Hepatocyte (in vitro differentiated cells): Measurements from ENCODE around the gene INSYN1.
A peak's percentile ranks its signal among the peaks of the same experiment; 100 is the strongest.

ENCODE experiments used
- EZH2phosphoT487 ChIP-seq: fragments of 200-600 bp; sonication (generic); IDR thresholded peaks from one replicate; pipeline ENCODE4 v1.6.1; 2018; ENCODE audit warnings: antibody characterized with exemption, mild to moderate bottlenecking, low read depth, moderate library complexity; ENCODE audit not compliant: unreplicated experiment, severe bottlenecking
- TF ChIP-seq, protein P1 (sequence below): fragments of 200-600 bp; sonication (generic); IDR thresholded peaks from 2 replicates; pipeline ENCODE4 v1.5.1; 2016; ENCODE audit warnings: antibody characterized with exemption, mild to moderate bottlenecking; ENCODE audit not compliant: poor library complexity

DNA sequence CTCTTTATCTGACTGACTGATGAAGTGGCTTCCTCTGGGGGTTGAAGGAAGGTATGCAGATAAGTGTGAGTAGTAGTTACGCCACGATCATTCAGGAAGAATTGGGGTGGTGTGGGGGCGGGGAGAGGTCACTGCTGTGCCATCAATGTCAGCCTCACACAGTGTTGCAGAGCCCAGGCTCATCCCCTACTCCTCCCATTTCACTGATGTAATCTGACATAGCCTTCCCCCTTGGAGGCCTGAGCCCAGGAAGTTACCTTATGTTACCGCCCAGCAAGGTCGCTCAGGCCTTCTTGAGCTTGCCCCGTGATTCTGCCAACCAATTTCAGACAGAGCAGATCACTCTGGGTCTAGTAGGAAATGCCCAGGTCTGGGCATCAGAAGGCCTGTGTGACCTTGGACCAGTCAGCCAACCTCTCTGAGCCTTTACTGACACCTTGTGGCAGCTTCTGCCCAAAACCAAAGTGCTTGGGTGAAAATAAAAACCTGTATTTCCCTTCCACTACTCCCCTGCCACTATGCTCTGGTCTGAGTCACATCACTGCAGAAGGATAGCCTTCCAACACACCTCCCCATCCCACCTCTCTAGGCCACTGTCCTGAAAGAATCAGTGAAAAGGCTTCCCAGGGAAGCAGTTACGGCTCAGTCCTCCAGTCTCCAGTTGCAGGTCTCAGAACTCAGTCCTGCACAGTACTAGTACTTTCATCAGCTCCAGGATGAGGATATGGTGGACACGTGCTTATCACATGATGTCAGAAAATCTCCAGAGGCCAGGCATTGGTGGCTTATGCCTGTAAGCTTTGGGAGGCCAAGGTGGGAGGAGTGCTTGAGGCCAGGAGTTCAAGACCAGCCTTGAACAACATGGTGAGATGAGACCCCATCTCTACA lies 28.1 kb upstream of the INSYN1 start:
- TF ChIP-seq, protein P1, sequence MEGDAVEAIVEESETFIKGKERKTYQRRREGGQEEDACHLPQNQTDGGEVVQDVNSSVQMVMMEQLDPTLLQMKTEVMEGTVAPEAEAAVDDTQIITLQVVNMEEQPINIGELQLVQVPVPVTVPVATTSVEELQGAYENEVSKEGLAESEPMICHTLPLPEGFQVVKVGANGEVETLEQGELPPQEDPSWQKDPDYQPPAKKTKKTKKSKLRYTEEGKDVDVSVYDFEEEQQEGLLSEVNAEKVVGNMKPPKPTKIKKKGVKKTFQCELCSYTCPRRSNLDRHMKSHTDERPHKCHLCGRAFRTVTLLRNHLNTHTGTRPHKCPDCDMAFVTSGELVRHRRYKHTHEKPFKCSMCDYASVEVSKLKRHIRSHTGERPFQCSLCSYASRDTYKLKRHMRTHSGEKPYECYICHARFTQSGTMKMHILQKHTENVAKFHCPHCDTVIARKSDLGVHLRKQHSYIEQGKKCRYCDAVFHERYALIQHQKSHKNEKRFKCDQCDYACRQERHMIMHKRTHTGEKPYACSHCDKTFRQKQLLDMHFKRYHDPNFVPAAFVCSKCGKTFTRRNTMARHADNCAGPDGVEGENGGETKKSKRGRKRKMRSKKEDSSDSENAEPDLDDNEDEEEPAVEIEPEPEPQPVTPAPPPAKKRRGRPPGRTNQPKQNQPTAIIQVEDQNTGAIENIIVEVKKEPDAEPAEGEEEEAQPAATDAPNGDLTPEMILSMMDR: peak; percentile 19
- TF ChIP-seq EZH2phosphoT487: no peak
